ENCODE results near the gene ERI3.

ERI3 gene

GRCh38 chr1:44217809-44218410 lies 137.1 kb downstream of the ERI3 start:
- Histone ChIP-seq H4K20me1 (ENCODE audit: low read depth, low read length) (no peaks in the 10 kb centered on the region), H2AFZ (ENCODE audit: low read depth, low read length, severe bottlenecking) (no peak overlapping the region), H3K4me2 (ENCODE audit: low read depth, low read length, poor library complexity, severe bottlenecking) (no peak overlapping the region), H3K36me3 (ENCODE audit: low read length) (no peaks in the 10 kb centered on the region), H3K27ac (ENCODE audit: low read depth, low read length) (no peak overlapping the region), H3K4me3 (ENCODE audit: insufficient read depth, low read length, poor library complexity, severe bottlenecking) (no peak overlapping the region), H3K9me3 (ENCODE audit: insufficient read depth, low read length) (no peaks in the 10 kb centered on the region), H3F3A (ENCODE audit: insufficient read depth) (no peaks in the 10 kb centered on the region), H3K27me3 (ENCODE audit: low read length) (no peaks in the 10 kb centered on the region), H3K9ac (ENCODE audit: low read length) (no peak overlapping the region), H3K79me2 (ENCODE audit: insufficient read depth, low read length) (peaks cover 9% of the 10 kb centered on the region; the same call in 1 of the 2 replicates), H3K9me2 (replicated peaks; ENCODE audit: insufficient read depth, low read length) (no peaks in the 10 kb centered on the region)
- TF ChIP-seq EZH2phosphoT487 (conservative IDR thresholded peaks at IDR 0.05; ENCODE audit: low read length) (no peak), CTCF (IDR thresholded peaks at IDR 0.05; ENCODE audit: insufficient read depth, low read length, poor library complexity, severe bottlenecking) (peak; percentile 87)

GRCh38 chr1:44213222-44214112 lies 141.6 kb downstream of the ERI3 start, which contains the start of gene DMAP1:
Gene DMAP1 (plus strand): TSS chr1:44213471. CDS start chr1:44213754, 283 bp downstream.
- Histone ChIP-seq H2AFZ (ENCODE audit: low read depth, low read length, severe bottlenecking) (peak within 1 kb of the TSS; percentile 88), H3K27me3 (ENCODE audit: low read length) (no peaks in the 10 kb centered on the region)

More at GRCh38 chr1:44213222-44214112, 141.6 kb downstream of the ERI3 start, which contains the start of gene DMAP1:
- peak within 1 kb of the TSS; percentile 77 for H3K9ac ChIP-seq (ENCODE audit: low read length)
- no peaks in the 10 kb centered on the region for H3K9me2 ChIP-seq (replicated peaks; ENCODE audit: insufficient read depth, low read length)
- no peaks in the 10 kb centered on the region for H4K20me1 ChIP-seq (ENCODE audit: low read depth, low read length)
- peak within 1 kb of the TSS; percentile 96 for H3K4me3 ChIP-seq (ENCODE audit: insufficient read depth, low read length, poor library complexity, severe bottlenecking)
- H3K27ac ChIP-seq (ENCODE audit: low read depth, low read length), result peak within 1 kb of the TSS; percentile 17; the same call in 1 of the 2 replicates
- no peaks in the 10 kb centered on the region for H3K9me3 ChIP-seq (ENCODE audit: insufficient read depth, low read length)
- peaks cover 9% of the 10 kb centered on the region; the same call in 1 of the 2 replicates for H3K79me2 ChIP-seq (ENCODE audit: insufficient read depth, low read length)
- no peak for TF ChIP-seq CTCF (IDR thresholded peaks at IDR 0.05; ENCODE audit: insufficient read depth, low read length, poor library complexity, severe bottlenecking)
- H3K4me2 ChIP-seq (ENCODE audit: low read depth, low read length, poor library complexity, severe bottlenecking), result peak within 1 kb of the TSS; percentile 79
- H3F3A ChIP-seq (ENCODE audit: insufficient read depth), result no peaks in the 10 kb centered on the region
- H3K36me3 ChIP-seq (ENCODE audit: low read length), result no peaks in the 10 kb centered on the region

Data from SU-DHL-6 (cell line).